GM19463 (cell line): ENCODE data around the gene RAB31.
"Not testable (repeated sequence)": the region's sequence is repeated elsewhere in the genome, so short reads cannot be mapped to it uniquely, and the experiment has no call there.

ENCODE experiments used
- ATAC-seq: cut with Tn5 transposase; IDR thresholded peaks from one replicate; pipeline ENCODE4 v1.9.1; 2021; ENCODE audit warnings: mild to moderate bottlenecking, moderate library complexity; ENCODE audit not compliant: unreplicated experiment

Gene RAB31, protein sequence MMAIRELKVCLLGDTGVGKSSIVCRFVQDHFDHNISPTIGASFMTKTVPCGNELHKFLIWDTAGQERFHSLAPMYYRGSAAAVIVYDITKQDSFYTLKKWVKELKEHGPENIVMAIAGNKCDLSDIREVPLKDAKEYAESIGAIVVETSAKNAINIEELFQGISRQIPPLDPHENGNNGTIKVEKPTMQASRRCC

DNA sequence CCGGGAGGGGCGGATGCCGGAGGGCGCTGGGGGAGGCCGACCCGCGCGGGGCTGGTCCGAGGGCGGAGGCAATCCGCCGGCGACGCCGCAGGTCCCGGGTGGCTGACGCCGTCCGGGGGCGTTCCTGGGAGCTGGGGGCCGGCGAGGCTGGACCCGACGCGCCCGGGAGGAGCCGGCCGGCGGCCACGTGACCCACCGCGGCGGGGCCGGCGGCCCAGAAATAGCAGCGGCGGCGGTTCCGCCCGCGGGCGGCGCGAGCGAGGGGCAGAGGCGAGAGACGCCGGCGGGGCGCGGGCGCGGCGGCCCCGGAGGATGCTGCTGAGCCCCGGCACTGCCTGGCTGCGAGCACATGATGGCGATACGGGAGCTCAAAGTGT is at the start of gene RAB31:
Gene RAB31, plus strand, starts transcription at position 245 of the 377 bp plus-strand sequence. Its CDS starts 105 bp downstream, at position 350.
- peak; percentile 33 for ATAC-seq

DNA sequence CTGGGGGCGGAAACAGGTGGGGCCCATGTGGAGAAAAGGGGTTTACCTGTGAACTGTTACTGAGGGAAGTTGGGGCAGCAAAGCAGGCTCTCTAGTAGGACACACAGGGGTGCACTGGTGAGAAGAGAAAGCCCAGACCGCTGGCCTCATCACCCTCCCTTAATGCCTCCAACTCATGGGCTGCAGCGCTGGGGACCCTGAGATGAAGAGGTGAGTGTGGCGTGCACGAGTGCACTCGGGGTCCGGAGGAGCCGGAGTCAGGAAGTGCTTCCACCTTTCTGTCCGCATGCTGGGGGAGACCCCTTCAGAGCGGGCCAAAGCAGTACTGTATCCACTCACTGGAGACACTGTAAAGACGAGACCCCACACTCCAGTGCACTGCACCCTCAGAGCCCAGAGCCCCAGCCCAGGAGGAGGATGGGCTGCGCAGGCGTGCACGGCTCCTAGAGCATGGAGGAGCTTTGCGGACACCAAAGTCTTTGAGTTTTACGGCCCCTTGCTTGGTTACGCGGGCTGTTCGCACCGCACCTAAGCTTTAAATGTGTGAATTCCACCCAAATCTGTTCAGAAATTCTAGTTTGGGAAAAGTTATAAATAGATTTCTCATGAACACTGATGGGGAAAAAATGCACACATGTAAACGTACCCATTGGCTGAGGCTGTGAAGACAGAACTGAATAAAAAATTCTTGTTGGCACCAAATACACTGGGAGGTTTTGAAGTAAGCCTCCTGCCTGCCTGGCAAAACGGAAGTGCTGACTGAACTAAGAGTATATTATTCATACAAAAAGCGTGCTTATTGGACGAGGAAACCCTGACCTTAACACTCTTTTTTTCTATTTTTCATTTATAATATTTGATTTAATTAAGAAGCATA is 48.4 kb upstream of the RAB31 start:
- ATAC-seq, result no peak

DNA sequence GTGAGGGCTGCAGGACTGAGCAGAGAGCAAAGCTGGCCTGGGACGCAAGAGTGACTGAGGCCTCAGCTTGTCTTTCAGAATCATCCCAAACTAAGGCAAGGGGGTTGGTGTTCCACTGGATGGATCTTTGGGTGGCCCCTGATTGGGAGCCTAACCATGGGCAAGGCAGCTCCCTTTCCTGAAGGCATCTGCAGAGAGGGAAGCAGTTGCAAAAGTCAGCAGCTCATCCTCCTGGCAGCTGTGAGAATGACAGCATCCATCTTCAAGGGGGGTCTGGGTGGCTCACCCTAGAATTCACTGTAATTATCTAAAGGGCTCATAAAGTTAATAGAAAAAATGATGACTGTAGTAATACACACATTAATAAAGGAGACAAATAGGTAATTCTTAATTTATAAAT is 46.5 kb upstream of the RAB31 start:
- no peak for ATAC-seq

DNA sequence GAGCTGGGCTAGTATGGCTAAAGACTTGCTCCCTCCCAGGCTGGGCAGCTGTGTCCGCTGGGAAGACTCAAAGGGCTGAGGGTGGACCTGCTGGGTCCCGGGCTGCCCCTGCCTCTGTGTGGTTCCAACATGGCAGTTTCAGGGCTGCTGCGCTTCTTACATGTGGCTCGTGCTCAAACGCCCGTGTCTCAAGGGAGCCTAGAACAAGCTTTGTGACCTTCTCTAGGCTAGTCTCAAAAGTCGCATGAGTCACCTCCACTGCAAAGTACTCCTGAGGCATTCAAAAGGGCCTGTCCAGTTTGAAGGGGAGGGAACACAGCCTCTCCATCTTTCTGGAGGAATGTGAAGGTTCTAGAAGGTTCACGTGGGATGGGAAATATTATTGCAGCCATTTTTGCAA is 44.7 kb upstream of the RAB31 start:
- no peak for ATAC-seq

DNA sequence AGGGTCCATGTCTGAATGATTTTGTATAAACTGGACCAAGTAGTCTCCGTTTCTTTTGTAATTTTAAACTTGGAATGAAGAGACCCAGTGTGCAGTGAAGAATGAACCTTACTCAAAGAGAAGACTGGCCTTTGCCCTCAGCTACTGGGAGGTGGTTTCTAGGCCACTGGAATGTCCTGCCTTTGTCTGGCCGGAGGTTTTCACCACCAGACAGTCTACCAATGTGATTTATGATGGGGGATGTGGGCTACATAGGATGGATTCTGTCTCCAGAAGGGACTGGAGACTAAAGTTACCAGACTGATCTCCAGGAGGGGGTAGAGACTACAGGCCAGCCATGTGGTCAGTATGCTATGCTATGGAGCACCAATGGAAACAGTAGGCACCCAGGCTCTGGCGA is 42.8 kb upstream of the RAB31 start:
- ATAC-seq, result no peak

DNA sequence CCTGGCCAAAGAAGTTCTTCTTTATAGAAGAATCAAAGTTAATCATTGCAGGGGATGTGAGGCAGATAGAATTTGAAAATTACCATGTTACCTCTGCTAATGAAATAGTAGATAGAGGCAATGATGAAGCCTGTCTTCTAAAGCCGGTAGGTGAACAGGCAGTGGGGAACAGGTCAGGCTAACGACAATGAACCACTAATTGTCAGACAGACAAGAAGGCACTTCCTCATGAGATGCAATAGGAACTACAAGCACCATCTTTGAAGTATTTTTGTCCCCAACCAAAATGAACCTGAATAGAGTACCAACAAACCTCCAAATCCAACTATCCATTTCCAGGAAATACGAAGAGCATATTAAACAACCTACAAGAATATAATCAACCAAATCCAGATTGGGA is 41.6 kb upstream of the RAB31 start:
- ATAC-seq, result no peak

DNA sequence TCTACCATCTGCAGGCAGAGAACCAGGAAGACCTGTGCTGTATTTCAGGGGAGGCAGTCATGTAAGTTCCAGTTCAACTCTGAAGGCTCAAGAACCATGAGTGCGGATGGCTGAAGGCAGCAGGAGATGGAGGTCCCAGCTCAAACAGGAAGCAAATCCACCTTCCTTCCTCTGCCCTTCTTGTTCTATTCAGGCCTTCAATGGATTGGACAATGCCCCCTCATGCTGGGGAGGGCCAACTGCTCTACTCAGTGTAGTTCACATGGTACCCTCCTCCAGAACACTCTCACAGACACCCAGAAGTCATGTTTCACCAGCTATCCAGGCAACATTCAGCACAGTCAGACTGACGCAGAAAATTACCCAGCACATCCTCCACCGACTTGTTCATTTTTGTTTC is 39.1 kb upstream of the RAB31 start:
- ATAC-seq, result no peak

DNA sequence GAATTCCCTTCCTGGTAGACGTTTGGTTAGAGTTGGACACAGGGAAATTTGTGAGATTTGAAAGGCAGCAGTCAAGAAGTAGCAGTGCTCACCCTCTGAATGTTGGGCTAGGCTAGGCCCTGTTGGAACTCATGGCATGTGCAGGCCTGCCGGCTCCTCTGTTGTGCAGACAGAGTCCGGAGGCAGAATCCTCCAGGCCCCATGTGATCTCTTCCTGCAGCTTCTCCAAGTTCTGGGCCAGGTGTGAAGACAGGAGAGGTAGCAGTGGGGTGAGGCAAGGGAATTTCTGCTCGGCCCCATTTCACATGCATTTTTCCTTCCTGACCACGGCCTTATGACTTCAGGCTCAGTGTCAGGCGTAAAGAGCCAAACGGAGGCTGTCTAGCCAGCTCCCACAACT is 36.9 kb upstream of the RAB31 start:
- ATAC-seq, result no peak

DNA sequence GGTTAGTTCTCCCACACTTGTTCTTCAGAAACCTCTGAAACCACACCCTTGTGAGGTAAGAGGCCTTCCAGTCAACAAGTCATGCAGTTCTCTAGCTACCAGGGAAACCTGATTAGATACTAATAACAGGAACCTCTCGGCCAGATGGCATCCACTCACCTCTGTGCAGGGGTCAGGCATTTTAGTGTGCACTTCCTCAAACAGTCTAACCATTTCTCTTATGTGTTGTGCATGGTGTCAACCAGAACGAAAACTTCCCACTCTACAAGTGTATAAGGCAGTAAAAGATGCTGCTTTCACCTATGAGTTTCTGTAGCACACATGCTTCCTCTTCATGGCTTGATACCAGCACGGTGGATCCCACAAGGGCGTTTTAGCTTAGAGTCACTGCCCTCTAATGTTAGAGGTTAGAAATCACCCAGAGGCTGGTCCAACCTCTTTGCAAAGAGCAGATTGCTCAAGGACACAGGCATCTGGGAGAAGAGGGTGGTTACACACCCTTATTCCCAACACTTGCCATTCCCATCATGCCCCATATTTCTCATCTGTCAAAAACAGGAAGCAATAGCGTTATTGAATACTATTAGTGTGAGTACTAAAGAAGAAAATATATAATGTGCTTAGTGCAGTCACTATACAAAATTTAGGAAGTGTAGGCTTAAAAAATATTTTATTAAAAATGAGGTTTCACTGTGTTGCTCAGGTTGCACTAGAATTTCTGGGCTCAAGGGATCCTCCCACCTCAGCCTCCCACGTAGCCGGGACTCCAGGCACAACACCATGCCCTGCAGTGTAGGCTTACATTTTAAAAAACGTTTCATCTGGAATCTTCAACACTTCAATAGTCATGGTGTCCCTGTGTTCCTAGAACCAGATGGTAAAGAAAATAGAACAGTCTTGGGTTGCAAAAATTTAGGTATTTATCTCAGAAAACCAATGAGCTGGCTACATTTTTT is 34.5 kb upstream of the RAB31 start:
- ATAC-seq, result peak; percentile 97

DNA sequence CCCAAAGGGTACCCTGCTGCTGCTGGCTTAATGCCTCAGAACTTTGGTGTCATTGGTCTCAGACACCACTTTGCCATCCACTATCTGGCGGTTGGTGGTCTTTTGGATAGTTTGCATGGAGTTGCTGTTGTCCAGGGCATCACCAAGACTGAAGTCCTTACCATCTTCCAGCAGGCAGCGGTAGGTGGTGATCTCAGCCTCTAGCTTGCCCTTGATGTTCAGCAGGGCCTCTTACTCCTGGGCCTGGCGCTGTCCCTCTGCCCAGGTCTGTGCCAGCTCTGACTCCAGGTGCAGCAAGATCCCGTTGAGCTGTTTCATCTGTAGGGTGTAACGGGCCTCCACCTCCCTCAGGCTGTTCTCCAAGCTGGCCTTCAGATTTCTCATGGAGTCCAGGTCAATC is 29.9 kb upstream of the RAB31 start:
- not testable (repeated sequence) for ATAC-seq

DNA sequence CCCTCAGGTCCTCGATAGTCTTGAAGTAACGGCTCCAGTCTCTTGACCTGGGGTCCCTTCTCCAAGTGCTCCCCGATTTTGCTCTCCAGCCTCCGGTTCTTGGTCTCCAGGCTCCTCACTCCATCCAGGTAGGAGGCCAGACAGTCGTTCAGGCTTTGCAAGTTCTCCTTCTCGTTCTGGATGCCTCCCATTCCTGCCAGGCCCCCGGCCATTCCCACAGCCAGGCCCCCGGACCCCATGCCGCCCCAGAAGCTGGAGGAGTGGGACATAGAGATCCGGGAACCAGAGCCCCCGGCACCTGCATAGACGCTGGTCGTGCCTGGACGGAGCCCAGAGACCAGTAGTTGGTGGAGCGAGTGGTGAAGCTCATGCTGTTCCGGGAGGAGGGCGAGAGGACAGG is 29.0 kb upstream of the RAB31 start:
- no peak for ATAC-seq

DNA sequence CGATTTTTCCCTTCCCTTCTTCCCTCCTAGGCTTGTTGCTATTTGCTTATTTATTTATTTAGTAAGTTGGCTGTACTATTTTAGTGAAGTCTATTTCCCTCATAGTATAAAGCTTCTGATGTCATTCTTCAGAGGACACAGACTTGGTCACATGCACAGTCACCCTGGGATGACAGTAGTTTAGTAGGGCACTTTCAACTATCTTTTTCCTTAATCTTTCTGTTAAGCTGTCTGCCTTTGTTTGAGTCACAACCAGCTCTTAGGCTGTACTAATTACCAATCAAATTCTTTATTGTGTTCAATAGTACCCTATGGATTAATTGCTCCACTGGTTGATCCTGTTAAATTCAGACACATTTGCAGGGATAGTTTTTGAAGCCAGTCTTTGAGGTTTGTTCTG is 26.9 kb upstream of the RAB31 start:
- ATAC-seq, result no peak

DNA sequence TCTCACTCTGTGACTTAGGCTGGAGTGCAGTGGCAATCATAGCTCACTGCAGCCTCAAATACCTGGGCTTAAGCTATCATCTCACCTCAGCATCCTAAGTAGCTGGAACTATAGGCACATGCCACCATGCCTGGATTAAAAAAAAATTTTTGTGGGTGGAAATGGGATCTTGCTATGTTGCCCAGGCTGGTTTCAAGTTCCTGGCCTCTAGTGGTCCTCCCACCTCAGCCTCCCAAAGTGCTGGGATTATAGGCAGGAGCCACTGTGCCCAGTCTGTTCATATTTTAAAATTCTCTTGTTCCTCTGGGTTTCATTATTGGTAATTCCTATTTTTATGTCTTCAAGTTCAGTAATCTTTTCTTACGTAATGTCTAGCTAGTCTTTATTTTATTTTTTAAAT is 25.5 kb upstream of the RAB31 start:
- no peak for ATAC-seq

DNA sequence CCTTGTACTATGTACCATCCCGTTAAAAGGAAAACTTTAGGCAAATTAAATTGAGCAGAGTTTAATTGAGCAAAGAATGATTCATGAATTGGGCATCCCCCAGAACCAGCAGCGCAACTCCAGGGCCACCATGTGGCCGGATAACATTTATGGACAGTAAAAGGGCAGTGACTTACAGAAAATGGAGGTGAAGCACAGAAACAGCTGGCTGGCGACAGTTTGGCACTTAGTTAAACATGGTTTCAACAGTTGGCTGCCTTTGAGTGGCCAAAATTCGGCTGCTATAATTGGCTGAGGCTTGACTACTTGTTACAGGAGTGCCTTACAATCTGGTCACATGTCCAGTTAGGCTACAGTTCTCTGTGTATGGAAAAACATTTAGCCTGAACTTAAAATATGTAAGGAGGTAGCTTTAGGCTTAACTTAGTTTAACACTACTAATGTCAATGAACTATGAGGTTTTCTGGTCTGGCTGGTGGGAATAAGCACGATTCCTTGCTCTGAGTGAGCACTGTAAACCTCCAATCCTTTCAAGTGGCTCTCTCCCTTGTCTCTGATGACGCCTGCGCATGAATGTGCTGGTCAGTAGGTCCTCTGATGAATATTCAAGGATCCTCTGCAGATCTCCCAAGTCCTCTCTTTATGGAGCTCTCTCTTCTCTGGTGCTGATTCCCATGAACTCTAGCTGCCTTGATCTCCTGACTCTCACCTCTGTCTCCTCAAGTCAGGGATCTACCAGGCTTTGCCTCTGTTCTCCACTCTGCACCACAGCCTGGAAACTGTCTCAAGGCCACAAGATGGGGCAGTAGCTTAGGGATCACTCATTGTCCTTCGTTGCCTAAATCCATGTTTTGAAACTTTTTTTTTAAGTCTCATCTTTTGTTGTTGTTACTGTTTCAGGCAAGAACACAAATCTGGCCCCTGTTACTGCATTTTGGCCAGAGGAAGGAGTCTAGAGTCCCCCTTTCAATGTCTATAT is 24.4 kb upstream of the RAB31 start:
- no peak for ATAC-seq

DNA sequence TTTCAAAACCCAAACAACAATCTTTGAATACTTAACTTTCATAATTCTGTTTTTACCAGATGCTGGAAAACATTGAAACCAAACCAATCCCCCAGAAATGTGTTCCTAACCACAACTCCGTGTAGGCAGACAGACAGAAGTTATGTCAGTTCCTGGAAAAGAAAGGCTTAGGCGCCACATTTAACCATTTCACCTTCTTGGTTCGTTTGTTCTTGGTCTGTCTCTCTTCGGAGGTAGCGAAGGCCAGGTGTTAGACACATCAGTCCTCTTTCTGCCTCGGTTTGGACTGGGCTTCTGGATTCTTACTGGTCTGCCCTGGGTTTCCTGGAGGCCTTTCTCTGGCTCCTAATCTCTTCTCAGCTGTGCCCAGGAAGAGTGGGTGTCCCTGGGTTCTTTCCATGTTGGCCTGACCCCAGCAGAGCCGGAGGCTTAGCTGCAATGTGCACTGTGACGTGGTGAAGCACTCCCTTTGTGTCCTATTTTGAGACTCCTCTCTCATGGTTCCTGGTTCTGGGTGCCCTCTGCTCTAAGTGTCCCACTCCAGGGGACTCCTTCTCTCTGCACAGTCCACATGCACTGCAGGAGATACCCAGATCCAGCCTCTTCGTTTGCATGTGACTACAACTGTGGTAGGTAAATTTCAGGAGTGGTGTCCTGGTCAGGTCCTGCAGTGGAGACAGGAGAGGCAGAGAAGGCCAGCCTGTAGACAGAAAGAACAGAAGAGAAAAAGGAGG is 23.1 kb upstream of the RAB31 start:
- ATAC-seq, result no peak

DNA sequence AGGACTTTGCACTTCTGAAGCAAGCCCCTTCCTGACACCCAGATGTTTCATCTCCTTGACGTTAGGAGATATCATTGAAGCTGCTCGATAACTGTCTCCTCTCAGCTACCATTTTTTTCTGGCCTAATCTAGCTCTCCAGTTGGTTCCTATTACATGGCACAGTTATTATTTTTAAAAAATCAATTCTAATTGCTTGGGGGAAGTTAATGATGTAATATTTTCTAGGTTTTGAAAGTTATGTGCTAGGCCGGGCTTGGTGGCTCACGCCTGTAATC is 22.5 kb upstream of the RAB31 start:
- no peak for ATAC-seq

DNA sequence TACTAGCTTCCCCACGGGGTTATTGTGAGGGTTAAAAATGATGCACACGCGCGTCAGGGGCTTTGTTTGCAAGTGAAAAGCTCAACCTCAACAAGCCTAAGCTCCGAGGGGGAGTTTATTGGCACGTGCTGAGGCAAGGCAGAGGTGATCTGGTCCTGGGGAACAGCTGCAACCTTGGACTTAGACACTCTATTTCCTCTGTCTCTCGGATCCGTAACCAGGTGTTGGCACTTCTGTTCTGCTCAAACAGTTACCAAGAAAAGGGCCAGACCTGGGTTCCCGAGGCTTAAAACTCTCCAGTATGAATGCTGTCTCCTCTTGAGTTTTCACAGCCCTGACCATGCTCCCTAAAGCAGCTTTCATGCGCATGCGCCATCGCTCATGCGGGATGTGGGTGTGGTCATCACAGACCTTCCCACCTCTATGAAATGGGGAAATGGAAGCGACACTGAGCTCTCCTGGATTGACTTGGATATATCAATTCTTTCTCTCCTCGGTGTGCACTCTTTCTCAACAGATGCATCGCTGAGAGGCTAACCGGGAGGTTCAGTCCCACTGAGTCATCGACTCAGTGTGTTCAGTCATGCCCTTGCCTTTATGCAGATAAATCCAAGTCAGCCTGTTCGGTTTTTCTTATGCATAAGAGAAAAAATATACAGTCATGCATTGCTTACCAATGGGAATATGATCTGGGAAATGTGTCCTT is 19.9 kb upstream of the RAB31 start:
- ATAC-seq, result no peak

DNA sequence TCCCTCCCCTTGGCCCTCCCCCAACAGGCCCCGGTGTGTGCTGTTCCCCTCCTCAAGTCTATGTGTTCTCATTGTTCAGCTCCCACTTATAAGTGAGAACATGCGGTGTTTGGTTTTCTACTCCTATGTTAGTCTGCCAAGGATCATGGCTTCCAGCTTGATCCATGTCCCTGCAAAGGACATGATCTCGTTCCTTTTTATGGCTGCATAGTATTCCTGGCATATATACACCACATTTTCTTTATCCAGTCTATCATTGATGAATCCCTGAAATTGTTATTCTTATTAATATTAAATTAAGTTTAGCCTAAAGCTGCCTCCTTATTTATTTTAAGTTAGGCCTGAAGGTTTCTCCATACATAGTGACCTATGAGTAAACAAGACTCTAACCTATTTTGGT is 18.8 kb upstream of the RAB31 start:
- ATAC-seq, result no peak
